ENCODE results near the gene BMERB1.

BMERB1 gene

DNA sequence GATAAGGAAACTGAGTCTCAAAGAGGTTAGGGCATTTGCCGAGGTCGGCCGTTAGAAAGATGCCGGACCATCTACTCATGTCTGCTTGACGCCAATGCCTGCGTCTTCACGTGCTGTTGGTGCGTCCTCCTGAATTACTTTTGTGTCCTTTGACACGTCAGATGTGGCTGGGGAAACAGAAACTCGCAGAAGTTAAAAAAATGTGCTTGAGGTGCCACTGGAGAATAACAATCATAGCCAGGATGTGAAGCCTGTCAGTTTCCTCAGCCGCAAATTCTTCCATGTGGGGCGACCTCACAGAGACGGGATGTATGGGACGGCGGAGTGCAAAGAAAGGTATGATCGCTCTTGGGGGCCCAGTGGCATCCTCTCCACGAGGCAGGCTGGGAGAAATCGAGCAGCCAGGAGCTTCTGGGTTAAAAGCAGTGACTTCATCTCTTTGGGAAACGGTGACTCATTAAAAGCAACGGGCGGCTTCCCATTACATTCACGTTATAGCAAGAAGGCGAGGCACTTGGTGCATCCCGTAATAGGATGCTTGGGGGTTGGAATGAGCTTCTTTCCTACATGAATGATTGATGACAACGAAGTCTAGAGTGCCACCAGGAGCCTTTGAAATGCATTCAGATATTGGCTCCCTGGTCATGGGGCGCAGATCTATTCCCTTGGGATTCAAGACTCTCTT is 67.8 kb downstream of the BMERB1 start:
- no peak for DNase-seq

DNA sequence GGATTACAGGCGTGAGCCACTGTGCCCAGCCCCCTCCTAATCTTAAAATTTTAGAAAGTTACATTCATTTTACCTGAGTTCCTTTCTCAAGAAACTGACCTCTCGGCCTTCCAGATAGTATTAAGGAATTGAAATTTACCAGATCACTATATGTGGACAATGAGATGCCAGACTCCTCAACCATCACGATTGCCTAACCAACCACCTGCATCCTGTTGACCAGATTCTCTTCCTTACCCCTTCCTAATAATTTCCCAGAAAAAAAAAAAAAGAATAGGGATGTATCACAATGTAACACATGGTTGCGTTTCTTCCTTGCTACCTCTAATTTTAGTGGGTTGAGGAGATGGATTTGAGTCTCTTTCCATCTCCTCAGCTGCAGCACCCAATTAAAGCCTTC is 72.1 kb downstream of the BMERB1 start:
- no peak for DNase-seq

DNA sequence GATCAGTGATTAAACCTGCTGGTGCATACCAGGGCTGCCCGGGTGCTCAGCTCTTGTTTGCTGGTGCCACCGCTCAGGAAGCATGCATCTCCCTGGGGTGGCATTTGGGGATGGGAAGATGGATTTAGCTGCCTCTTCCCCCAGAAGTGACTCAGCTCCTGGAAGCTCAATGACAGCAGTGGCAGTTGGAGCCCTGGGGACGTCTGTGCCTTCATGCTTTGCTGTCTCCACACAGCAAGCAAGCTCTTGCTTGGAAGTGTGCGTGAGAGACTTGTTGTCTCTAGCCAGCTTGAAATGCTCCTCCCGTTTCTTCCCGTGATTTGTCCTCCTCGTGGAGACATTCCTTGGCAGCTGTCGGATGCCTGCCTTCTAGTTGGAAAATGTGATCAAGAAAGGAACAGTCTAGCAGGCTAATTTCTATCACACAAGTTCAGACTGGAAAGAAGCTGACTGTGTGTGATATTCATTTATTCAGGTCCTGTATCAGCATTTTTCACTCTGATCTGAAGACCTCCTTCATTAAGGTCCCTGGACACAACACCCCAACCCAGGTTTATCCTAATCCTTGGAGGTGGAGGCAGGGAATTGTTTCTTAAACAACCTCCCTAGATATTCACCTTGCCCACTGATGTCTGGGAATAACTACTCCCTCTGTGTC is 73.0 kb downstream of the BMERB1 start:
- no peak for DNase-seq

DNA sequence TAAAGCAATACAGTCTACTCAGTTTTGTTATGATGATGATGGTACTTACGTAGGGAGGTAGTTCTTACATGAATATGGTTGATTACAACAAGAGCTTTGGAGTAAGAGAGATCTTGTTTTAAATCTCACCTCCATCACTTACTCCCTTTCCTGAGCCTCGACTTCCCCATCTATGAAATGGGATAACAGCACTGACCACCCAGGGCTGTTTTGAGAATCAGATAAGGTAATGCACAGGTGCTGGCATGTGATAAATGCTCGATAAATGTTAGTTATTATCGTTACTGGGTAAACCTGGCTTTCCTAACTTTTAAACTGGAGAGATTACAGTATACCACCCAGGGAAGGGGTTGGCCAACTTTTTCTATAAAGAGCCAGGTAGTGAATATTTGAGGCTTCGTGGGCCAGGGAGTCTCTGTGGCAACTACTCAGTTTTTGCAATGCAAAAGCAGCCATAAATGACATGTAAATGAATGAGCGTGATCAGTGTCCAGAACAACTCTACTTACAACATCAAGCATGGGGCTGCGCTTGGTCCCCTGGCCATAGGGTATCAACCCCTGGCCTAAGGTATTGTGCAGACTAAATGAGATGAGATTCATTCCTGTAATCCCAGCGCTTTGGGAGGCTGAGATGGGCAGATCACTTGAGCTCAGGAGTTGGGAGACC is 73.7 kb downstream of the BMERB1 start:
- DNase-seq = no peak

DNA sequence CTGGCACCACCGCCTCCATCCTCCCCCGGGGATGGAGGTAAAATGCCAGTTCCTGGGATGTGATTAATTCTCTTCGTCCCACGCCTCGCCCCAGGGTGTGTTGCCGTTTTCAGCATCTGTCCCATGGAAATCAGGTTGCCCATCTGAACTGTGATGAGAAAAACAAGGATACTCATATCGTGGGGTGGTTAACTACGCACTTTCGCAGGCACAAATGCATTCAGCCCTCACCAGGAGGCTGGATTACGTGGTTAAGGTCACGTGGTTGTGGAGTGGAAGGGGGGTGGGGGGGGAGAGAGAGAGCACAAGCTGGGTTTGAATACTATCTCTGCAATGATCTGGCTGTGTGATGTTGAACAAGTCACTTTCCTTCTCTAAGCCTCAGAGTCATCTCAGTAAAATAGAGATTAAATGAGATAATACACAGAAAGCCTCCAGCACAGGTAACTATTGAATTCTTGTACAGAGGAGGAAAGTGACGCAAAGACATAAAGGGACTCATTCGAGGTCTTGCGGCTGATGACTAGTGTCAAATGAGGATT is 74.7 kb downstream of the BMERB1 start:
- peak; percentile 44 for DNase-seq

DNA sequence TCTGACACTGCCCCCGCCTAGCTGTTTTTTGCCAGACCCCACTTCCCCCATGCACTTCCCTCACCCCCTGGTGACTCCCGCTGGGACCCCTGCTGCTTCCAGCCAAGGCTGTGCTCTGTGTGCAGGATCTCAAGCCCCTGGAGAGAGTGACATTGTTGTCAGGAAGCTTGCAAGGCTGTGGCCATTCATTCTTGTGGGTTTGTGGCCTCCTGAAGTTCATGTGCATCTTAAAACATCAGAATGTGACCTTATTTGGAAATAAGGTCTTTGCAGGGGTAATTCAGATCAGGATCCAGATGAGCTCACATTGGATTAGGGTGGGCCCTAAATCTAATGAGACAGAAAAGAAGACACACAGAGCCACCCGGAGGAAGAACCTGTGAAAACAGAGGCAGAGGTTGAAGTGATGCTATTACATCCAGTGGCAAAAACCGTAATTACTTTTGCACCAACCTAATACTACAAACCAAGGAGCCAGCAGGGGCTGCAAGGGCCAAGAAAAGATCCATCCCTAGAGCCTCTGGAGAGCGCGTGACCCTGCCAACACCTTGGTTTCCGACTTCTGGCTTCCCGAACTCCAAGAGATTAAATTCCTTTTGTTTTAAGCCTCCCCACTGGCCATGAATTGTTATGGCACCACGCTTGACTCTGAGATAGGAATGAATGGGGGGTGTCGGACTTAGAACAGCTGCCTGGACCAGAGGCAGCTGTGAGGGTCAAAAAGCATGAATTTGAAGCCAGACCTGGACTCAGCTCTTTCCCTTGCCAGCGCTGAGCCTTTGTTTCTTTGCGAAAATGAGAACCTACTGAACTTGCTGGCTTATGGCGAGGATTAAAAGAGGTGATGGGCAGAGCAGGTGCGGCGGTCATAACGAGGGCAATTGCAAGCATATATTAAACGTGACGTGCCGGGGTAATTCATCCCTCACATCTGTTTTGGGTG is 75.5 kb downstream of the BMERB1 start:
- no peak for DNase-seq

DNA sequence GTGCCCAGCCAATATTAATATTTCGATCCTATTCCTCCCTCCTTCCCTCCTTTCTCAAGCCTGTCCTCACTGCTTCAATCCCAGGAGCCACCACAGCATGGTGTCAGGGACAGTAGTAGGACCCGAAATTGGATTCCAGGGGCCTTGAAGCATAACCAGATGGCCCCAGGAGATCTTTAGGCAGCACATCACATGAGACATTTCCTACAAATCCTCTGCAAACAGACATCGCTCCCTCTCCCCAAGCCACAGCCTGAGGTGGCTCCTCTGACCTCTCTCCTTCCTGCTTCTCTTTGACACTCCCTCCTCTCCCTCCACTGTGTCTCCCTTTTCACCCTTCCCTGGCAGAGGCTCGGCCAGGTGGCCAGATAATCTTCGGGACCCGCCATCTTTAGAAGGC is 76.6 kb downstream of the BMERB1 start:
- DNase-seq = no peak

DNA sequence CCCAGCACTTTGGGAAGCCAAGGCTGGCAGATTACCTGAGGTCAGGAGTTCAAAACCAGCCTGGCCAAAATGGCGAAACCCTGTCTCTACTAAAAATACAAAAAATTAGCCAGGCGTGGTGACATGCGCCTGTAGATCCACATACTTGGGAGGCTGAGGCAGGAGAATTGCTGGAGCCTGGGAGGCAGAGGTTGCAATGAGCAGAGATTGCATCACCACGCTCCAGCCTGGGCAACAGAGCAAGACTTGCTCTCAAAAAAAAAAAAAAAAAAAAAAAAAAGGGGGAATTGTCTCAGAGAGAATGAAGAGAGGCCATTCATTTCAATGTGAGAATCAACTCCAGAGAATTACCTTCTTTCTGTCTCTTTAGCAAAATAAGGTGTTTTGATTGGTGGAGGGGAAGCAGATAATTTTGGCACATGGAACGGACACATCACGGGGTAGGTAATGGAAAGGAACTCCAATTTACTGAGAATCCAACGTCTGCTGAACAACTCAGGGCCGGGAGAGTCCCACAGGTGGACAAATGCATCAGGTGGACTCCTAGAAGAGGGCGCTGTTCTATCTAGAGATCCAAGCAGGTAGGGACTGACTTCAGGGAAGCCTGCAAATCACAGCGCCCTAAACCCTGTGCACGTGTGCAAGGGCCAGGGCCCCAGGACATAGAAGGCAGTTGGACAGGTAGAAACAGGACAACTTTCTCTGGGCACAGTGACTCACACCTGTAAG is 77.5 kb downstream of the BMERB1 start:
- no peak for DNase-seq

DNA sequence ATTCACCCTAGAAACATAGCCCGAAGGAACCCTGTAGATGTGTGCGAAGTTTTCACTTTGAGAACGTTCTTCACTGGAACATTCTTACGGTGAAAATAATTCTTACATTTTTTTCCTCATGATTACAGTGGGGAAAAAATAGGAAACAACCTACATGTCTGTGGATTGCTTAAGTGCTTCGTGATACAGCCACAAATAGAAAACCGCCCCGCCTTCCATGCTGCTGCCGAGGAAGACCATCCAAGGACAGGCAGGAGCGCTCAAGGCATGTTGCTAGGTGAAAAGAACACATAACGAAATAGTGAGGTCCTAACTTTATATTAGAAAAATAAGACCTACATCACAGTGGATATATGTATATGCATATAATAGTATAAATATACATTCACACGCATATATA is 78.8 kb downstream of the BMERB1 start:
- DNase-seq = no peak

DNA sequence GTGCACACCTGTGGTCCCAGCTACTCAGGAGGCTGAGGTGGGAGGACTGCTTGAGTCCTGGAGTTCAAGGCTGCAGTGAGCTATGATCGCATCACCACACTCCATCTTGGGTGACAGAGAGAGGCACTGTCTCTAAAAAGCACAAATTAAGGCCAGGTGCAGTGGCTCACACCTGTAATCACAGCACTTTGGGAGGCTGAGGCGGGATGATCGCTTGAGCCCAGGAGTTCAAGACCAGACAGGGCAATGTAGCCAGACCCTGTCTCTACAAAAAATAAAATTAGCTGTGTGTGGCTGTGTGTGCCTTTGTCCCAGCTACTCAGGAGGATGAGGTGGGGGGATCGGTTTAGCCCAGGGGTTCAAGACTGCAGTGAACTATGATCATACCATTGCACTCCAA is 81.6 kb downstream of the BMERB1 start:
- DNase-seq = no peak

DNA sequence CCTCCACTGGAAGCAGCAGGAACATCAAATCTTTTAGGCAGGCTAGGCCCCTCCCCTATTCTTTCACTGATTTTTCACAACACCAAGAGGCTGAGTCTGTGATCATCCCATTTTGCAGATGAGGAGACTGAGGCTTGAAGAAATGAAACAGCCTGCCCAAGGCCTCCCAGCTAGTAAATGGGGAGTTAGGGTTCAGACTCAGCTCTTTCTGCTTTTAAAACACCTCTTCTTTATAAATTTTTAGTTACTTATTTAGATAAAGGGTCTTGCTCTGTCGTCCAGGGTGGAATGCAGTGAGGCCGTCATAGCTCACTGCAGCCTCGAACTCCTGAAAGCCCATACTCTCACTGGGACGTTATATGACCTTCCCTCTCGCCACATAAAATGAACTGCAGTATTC is 82.2 kb downstream of the BMERB1 start:
- DNase-seq = no peak

DNA sequence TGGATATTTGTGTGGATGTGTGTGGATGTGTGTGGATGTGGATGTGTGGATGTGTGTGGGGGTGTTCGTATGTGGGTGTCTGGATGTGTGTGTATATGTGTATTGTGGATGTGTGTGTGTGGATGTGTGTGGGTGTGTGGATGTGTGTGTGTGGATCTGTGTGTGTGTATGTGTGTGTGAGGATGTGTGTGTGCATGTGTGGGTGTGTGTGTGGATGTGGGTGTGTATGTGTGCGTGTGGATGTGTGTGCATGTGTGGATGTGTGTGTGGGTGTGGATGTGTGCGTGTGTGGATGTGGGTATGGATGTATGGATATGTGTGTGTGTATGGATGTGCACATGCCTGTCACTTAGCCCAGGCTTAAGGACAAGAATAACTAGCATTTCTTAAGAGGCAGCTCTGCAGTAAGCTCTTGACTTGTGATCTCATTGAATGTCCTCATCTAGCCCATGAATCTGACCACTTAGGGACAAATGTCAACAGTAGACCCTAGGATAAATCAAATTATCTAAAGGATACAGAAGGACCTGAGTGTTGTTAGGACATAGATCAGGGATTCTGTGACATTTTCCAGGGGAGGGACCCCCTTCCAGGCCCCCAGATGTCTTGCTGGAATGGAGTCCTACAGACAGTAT is 83.5 kb downstream of the BMERB1 start:
- DNase-seq = no peak

DNA sequence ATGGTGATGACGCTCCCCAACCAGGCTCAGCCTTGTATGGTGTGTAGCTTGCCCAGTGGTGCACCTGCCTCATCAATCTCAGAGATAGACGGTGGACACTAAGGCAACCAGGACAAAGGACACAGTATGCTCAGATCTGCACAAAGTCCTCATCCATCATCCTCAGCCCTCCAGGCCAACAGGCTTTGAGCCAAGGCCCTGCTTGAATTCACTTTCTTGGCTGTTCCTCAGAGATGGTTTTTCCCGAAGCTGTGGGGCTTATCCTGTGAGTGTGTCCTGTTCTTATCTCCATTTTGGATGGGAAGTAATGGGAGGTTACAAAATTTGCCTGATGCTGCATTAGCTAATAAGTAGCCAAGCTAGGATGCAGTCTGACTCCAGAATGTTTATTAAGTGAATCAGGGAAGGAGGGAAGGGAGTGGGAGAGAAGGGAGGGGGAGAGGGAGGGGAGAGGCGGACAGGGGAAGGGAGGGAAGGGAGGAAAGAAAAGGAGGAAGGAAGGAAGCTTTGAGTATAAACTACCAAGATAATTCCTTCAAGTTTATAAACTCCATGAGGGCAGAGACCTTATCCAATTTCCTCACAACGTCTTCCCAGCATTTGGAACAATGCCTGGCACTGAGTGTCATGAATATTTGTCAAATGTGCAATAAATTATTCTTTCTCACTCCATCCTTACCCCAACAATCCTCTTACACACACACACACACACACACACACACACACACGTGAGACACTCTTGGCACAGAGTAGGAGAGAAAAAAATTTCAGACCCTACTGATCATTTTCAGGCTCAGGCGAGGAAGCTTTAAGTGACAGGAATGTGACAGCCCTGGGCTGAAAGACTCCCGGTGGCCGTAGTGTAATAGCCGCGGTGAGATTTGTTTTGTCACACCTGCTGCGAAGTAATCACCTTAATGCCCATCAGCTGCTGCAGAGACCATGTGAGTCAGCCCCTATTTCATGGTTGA is 84.3 kb downstream of the BMERB1 start:
- DNase-seq = no peak

DNA sequence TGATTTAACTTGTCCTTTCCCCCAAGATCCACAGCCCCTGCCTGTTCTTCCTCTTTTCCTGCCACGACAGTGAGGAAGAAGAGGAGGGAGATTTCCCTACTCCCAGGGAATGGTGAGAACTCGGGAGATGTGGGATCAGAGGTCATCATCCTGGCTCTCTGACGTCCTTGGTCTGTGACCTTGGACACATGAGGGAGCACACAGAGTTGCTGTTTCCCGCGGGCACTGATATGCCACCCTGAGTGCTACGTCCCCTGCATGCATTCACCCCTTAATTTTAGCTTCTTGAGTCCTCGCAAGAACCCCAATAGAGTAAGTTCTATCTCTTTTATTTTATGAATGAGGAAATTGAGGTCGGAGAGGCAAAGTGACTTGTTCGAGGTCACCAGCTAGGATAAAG is 85.4 kb downstream of the BMERB1 start:
- no peak for DNase-seq

DNA sequence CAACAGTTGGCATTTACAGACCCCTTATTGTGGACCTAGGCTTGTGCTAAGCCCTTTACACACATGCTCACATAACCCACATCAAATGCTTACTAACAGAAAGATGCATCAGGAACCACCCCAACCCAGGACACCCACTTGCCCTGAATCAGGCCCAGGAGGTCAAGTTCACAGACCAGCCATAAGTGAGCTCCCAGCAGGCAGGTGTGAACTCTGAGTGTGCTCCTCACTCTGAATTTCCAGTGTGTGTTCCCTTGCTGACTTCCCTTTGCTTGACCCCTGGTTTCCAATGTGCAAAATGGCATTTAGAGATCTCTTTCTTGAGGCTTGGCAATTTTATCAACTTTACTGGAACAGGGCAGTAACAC is 87.0 kb downstream of the BMERB1 start:
- DNase-seq = no peak

DNA sequence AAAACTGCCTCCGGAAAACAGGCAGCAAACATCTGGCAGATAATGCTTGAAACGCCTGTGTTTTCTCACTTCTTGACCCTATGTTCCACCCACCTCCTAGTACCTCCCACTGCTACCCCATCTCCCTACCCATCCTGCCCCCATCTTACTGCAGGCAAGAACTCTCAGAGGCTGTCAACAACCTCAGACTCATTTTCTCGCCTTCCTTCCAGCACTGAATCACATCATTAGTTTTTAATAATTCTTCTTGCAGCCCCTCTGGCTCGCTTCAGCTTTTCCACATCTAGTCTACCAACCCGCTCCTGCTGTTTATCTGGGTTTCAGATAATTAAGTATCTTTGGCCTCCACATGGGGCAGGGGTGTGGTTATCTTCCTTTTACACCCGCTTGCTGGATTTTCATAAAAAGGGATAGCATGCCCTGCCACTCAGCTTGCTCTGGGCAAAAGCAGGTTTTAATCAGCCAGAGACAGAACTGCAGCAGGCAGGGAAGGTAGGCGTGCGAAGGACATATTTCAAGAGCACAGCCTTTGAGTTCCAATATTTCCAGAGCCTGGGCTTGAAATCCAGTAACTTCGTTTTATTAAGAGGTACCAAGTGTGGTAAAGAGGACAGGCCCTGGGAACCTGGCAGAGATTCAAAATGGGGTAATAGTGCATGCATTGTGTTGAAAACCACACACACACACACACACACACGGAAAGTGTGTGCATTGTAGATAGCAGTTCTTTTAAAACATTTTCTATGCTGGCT is 87.5 kb downstream of the BMERB1 start:
- no peak for DNase-seq

DNA sequence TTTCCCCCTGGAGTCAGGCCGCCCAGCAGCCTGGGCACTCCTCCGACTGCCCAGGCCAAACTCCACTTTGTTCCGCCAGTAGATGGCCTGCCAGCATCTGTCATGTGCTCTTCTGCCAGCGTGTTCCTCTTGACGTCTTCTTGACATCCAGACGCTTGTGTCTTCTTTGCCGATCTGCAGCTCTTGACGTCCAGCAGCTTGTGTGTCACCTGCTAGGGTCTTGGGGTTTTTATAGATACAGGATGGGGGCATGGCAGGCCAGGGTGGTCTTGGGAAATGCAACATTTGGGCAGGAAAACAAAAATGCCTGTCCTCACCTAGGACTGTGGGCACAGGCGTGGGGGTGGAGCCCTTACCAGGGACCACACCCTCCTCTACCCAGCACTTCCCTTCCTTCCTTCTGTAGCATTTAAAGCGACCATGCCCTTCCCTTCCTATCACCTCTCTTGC is 88.7 kb downstream of the BMERB1 start:
- no peak for DNase-seq

DNA sequence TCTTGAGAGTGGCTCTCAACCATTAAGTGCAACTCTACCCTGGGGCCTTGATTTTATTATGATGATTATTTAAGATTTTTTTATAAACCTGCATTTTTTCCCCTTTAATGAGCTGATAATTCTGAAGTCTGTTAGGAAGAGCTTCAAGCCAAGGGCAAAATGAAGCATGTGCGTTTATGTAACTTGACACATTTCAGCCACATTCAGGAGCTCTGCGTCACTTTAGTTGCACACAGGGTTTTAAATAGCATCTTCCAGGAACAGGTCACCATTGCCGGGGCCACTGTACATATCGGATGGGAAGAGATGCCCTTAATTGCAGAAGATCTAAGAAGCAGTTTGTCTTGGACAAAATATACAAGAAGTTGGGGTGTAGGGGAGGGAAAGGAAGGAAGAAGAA is 89.6 kb downstream of the BMERB1 start:
- no peak for DNase-seq

DNA sequence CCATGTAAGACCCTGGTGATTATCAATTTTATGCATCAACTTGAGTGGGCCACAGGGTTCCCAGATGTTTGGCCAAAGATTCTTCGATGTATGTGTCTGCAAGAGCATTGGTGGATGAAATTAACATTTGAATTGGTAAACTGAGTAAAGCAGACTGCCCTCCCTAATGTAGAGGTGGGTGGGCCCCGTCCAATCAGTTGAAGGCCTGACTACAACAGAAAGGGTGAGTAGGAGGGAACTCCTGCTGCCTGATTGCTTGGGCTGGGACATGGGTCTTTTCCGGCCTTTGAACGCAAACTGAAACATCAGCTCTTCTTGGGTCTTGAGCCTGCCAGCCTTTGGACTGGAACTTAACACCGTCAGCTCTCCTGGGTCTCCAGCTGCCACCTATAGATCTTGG is 90.6 kb downstream of the BMERB1 start:
- DNase-seq = no peak

DNA sequence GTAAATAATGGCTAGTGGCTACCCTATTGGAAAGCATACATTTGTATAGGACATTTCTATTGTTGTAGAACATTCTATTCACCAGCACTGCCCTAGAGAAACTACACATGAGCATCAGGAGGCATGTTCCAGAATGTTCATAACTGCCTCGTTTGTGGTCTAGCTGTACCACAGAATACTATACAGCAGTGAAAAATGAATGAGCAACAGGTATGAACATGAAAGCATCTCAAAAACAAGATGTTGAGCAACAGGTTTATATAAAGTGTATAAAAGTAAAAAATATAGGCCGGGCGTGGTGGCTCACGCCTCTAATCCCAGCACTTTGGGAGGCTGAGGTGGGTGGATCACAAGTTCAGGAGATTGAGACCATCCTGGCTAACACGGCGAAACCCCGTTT is 91.7 kb downstream of the BMERB1 start:
- DNase-seq = no peak

Measured in stimulated activated naive CD4-positive, alpha-beta T cell treated with Interleukin-2 at 50 U/mL for 16 hours (primary cell).